Stimulated activated naive B cell treated with anti-CD40 and anti-IgM and Interleukin-4, amounts not matched to agents 10 μg/mL and 1 μg/mL and 100 μg/mL, for 72 hours (primary cell): Measurements from ENCODE around the gene PDZD7.
A peak's percentile ranks its signal among the peaks of the same experiment; 100 is the strongest.
"Not testable (repeated sequence)": the region's sequence is repeated elsewhere in the genome, so short reads cannot be mapped to it uniquely, and the experiment has no call there.

Experiments
- ATAC-seq, 2 donors: fragments of 150-1000 bp; cut with Tn5 transposase; replicated peaks; 2 replicates each; pipeline ENCODE4 v1.10.0; 2021; ENCODE audit warnings: moderate library complexity in 1 of 2
- DNase-seq: peaks from one replicate; pipeline ENCODE4 v3.0.0; 2021
- H3K27ac Mint-ChIP-seq: one replicate; pipeline ENCODE4 v1.8.0; 2022; ENCODE audit warnings: mild to moderate bottlenecking, mixed read lengths
- H3K27me3 Mint-ChIP-seq, 2 donors: one replicate each; pipeline ENCODE4 v1.8.0; 2022; ENCODE audit warnings: mixed read lengths in 2 of 2
- H3K36me3 Mint-ChIP-seq, 2 donors: one replicate each; pipeline ENCODE4 v1.8.0; 2022; ENCODE audit warnings: mixed read lengths in 2 of 2, mild to moderate bottlenecking in 1 of 2
- H3K4me1 Mint-ChIP-seq, 2 donors: one replicate each; pipeline ENCODE4 v1.8.0; 2022; ENCODE audit warnings: mixed read lengths in 2 of 2, mild to moderate bottlenecking in 1 of 2
- H3K4me3 Mint-ChIP-seq, 2 donors: one replicate each; pipeline ENCODE4 v1.8.0; 2022; ENCODE audit warnings: mild to moderate bottlenecking in 2 of 2, mixed read lengths in 2 of 2, moderate library complexity in 1 of 2
- H3K9me3 Mint-ChIP-seq, 2 donors: one replicate each; pipeline ENCODE4 v1.8.0; 2022; ENCODE audit warnings: mixed read lengths in 2 of 2, mild to moderate bottlenecking in 1 of 2

Gene PDZD7

DNA sequence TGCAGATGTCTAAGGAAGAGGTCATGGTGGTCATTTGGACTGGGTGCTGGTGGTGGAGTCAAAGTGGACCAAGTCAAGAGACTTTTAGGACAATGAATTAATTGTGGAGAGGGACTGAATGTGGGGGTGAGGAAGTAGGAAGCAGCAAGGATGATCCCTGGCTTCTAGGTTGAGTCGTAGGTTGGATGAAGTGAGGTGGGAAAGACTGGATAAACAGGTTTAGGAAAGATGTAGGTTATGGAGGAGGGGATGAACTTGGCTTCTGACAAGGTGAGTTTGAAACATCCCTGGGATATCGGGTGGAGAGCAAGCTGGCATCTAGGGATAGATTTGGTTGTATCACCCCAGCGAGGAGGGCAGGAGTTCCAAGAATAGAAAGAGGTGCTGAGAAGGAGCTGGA lies 54.0 kb downstream of the PDZD7 start:
- Mint-ChIP-seq H3K27ac (no peak overlapping the region), H3K36me3 (peaks cover 21 to 24% of the 10 kb centered on the region in 2 donors), H3K4me1 (no peaks in the 10 kb centered on the region), H3K27me3 (no peaks in the 10 kb centered on the region), H3K9me3 (no peaks in the 10 kb centered on the region), H3K4me3 (no peak overlapping the region)
- no peak for DNase-seq
- ATAC-seq, result no peak

GRCh38 chr10:100975397-100975796 lies 55.5 kb downstream of the PDZD7 start:
- not testable (repeated sequence) for H3K4me1 Mint-ChIP-seq, ATAC-seq, DNase-seq, H3K27ac Mint-ChIP-seq, H3K4me3 Mint-ChIP-seq, H3K27me3 Mint-ChIP-seq, H3K9me3 Mint-ChIP-seq
- peaks cover 12 to 16% of the 10 kb centered on the region in 2 donors for H3K36me3 Mint-ChIP-seq

GRCh38 chr10:100972904-100973535 lies 57.9 kb downstream of the PDZD7 start:
- peaks cover 5 to 8% of the 10 kb centered on the region in 2 donors for H3K36me3 Mint-ChIP-seq
- DNase-seq (no peak), ATAC-seq (no peak)
- no peak overlapping the region for H3K27ac Mint-ChIP-seq
- peaks cover 8 to 16% of the 10 kb centered on the region in 2 donors for H3K4me1 Mint-ChIP-seq
- peaks cover 0 to 11% of the 10 kb centered on the region in 2 donors for H3K27me3 Mint-ChIP-seq
- H3K4me3 Mint-ChIP-seq, result no peak overlapping the region
- H3K9me3 Mint-ChIP-seq, result no peaks in the 10 kb centered on the region

DNA sequence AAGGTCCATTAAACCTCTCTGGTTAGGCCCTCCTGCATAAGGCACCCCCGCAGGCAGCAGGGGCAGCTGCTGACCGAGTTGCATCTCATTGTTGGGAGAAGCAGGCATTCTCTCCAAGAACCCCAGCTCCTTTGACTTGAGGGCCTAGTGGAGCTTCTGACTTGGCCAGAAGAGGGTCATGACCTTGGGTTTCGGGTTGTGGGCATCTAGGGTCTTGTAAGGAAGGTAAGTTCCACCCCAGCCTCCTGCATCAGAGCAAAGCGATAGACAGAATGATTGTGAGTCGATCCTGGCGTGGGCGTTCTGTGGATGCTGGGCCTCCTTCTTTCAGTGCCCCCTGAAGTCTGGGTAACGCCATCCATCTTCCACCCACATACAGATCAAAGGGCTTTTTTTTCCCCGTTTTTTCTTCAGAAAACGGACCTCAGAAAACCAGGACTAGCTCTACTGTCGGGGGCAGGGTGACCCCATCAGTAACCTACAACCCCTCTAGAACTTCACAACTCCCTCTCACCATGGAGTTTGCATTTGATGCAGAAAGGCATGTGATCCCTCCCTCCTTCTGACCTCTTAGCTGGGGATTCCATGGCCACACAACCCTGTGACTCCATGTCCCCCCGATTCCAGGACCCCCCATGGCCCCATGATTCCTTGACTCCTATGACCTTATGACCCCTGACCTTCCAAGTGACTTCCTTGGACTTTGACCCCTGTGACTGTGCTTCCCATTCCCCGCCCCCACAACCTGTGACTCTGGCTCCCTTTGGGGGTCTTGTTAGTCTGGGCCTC lies 58.6 kb downstream of the PDZD7 start:
- Mint-ChIP-seq H3K27ac (no peak overlapping the region), H3K9me3 (no peaks in the 10 kb centered on the region), H3K4me3 (no peak overlapping the region), H3K4me1 (peaks cover 8 to 22% of the 10 kb centered on the region in 2 donors), H3K36me3 (peaks cover 11 to 14% of the 10 kb centered on the region in 2 donors), H3K27me3 (peaks cover 0 to 17% of the 10 kb centered on the region in 2 donors)
- no peak for DNase-seq
- no peak for ATAC-seq

DNA sequence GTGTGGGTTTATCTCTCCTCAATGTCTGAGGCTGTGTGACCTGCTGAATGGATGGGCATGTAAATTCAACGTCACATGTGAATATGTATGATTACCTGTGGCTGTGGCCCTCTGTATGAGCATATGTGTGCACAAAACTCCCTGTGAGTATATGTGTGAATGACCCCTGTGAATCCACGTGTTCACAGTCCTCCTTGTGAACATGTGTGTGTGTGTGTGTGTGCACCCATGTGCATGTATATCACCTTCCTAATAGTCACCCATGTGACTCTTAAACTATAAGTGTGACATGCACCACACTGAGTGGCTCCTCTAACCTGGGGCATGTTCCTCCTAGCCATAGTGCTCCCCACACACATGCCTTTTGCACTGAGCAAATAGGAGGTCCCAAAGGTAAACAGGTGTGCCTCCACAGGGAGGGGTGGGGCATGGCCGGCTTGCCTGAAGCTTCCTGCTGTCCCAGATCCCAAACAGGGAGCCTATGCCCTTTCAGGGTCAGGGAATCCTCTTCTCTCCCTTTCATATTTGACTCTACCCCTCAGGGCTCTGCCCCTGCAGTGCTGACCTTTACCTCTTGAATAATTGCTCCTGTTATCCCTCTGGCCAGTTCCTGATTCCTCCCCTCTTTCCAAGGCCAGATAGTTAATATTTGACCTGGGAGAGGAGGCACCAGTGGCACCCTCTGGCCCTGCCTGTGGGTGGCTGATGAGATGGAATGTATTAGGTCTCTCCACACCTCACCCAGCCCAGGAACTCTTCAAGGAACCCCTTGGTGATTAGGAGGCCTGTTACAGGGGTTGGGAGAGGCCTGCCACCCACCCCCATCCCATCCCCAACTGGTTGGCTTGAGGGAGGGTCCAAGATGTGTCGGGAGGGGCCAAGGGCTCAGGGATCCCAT lies 59.8 kb downstream of the PDZD7 start:
- Mint-ChIP-seq H3K27me3 (peaks cover 0 to 17% of the 10 kb centered on the region in 2 donors), H3K4me1 (peaks cover 8 to 22% of the 10 kb centered on the region in 2 donors), H3K36me3 (peaks cover 6 to 9% of the 10 kb centered on the region in 2 donors), H3K27ac (no peak overlapping the region), H3K4me3 (no peak overlapping the region), H3K9me3 (no peaks in the 10 kb centered on the region)
- ATAC-seq (no peak), DNase-seq (no peak)

GRCh38 chr10:100970076-100970913 lies 60.6 kb downstream of the PDZD7 start:
- ATAC-seq (no peak), DNase-seq (no peak)
- Mint-ChIP-seq H3K4me3 (peak overlapping the region; percentile 55 to 79), H3K9me3 (no peaks in the 10 kb centered on the region), H3K36me3 (peaks cover 14 to 15% of the 10 kb centered on the region in 2 donors), H3K27me3 (peaks cover 0 to 17% of the 10 kb centered on the region in 2 donors), H3K4me1 (peaks cover 8 to 22% of the 10 kb centered on the region in 2 donors), H3K27ac (no peak overlapping the region)

GRCh38 chr10:100969187-100970075 lies 61.5 kb downstream of the PDZD7 start, which contains the start of gene SEMA4G:
Gene SEMA4G (plus strand): TSS chr10:100969504. CDS start chr10:100972913, 3,409 bp downstream.
- Mint-ChIP-seq H3K4me3 (peak within 1 kb of the TSS; percentile 78 to 79), H3K36me3 (peaks cover 17 to 18% of the 10 kb centered on the region in 2 donors), H3K27ac (peak within 1 kb of the TSS; percentile 47), H3K9me3 (no peaks in the 10 kb centered on the region), H3K4me1 (peaks cover 8 to 22% of the 10 kb centered on the region in 2 donors), H3K27me3 (peaks cover 0 to 17% of the 10 kb centered on the region in 2 donors)
- DNase-seq (peak; percentile 23), ATAC-seq (peak; percentile 93)

- ATAC-seq, result no peak
- Mint-ChIP-seq H3K4me3 (peak overlapping the region; percentile 78 to 79), H3K36me3 (peaks cover 17 to 18% of the 10 kb centered on the region in 2 donors), H3K27ac (peak overlapping the region; percentile 47), H3K27me3 (peaks cover 0 to 17% of the 10 kb centered on the region in 2 donors), H3K4me1 (peaks cover 8 to 22% of the 10 kb centered on the region in 2 donors), H3K9me3 (no peaks in the 10 kb centered on the region)
- DNase-seq, result no peak
These were observed 62.1 kb downstream of the PDZD7 start for GRCh38 chr10:100968863-100969186.

- no peak for ATAC-seq
- peaks cover 8 to 22% of the 10 kb centered on the region in 2 donors for H3K4me1 Mint-ChIP-seq
- peaks cover 0 to 17% of the 10 kb centered on the region in 2 donors for H3K27me3 Mint-ChIP-seq
- no peak for DNase-seq
- H3K9me3 Mint-ChIP-seq, result no peaks in the 10 kb centered on the region
- peak overlapping the region; percentile 78 to 79 for H3K4me3 Mint-ChIP-seq
- no peak overlapping the region for H3K27ac Mint-ChIP-seq
- peaks cover 17 to 18% of the 10 kb centered on the region in 2 donors for H3K36me3 Mint-ChIP-seq
These were observed 62.7 kb downstream of the PDZD7 start for GRCh38 chr10:100968062-100968736.

GRCh38 chr10:100967332-100967731 lies 63.6 kb downstream of the PDZD7 start:
- Mint-ChIP-seq H3K4me1 (peaks cover 8 to 22% of the 10 kb centered on the region in 2 donors), H3K4me3 (no peak overlapping the region), H3K9me3 (no peaks in the 10 kb centered on the region), H3K27me3 (peaks cover 0 to 17% of the 10 kb centered on the region in 2 donors), H3K27ac (no peak overlapping the region), H3K36me3 (peaks cover 17 to 25% of the 10 kb centered on the region in 2 donors)
- ATAC-seq, result no peak
- no peak for DNase-seq

GRCh38 chr10:100966887-100967286 lies 64.0 kb downstream of the PDZD7 start:
- no peak for DNase-seq
- Mint-ChIP-seq H3K27ac (no peak overlapping the region), H3K4me1 (peaks cover 8 to 22% of the 10 kb centered on the region in 2 donors), H3K9me3 (no peaks in the 10 kb centered on the region), H3K36me3 (peaks cover 17 to 27% of the 10 kb centered on the region in 2 donors), H3K4me3 (no peak overlapping the region), H3K27me3 (peaks cover 0 to 17% of the 10 kb centered on the region in 2 donors)
- ATAC-seq, result no peak

DNA sequence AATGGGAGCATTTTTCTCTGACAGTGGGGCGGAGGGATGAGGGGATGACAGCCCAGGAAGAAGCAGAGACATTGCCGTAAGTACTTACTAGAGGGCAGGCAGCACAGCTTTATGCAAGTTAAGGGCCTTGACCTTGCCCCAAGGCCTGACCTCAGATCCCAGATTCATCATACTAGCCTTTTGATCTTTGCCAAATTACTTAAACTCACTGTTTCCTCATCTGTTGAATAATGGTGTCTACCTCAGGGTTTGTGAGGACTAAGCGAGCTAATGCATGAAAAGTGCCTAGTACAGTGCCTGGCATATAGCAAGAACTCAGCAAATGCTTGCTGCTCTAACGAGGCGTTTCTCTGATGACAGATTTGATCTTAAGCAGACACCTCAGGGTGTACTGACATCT lies 65.1 kb downstream of the PDZD7 start:
- Mint-ChIP-seq H3K4me3 (no peak overlapping the region), H3K9me3 (no peaks in the 10 kb centered on the region), H3K4me1 (peaks cover 8 to 22% of the 10 kb centered on the region in 2 donors), H3K36me3 (peaks cover 19 to 32% of the 10 kb centered on the region in 2 donors), H3K27me3 (peaks cover 0 to 17% of the 10 kb centered on the region in 2 donors), H3K27ac (no peak overlapping the region)
- no peak for DNase-seq
- ATAC-seq, result no peak
